ENCODE results near the gene LSM14A.

LSM14A gene

DNA sequence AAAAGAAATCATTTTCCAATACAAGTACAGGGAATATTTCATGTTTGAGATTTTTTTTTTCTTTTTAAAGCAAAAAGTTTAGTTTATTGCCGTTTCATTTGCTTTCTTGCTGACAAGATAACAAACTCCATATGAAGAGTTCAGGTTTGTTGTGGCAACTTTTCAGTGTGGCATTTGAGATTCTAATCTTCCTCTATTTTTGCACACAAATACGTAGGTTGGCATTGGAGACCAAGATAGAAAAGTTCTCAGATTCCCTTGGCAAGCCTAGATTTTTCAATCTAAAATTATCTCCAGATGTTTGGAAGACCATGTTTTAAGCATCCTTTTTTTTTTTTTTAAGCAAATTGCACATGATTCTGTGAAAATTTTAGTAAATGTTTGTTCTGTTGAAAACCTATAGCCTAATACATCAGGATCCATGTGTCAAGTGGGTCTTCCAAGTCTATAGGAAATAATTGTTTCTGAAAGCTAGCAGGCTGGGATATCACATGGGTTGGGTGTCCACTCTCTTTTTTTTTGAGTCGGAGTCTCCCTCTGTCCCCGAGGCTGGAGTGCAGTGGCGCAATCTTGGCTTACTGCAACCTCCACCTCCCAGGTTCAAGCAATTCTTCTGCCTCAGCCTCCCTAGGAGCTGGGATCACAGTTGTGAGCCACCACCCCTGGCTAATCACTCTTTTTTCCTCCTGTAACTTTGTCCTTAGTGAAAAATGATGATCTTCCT is 84.7 kb downstream of the LSM14A start:
- Histone ChIP-seq H3K79me2 (ENCODE audit: control insufficient read depth, insufficient read depth, low read length, unreplicated experiment) (peaks cover 13% of the 10 kb centered on the region), H2AFZ (ENCODE audit: low read length, unreplicated experiment) (no peak overlapping the region), H3K4me1 (ENCODE audit: control insufficient read depth, insufficient read depth, low read length, unreplicated experiment) (peaks cover 22% of the 10 kb centered on the region), H3K27me3 (ENCODE audit: insufficient read depth, low read length) (no peaks in the 10 kb centered on the region), H3K4me3 (ENCODE audit: low read depth, low read length) (no peak overlapping the region), H3K36me3 (ENCODE audit: insufficient read depth, low read length) (no peaks in the 10 kb centered on the region), H3K27ac (ENCODE audit: low read depth, low read length) (no peak overlapping the region)

DNA sequence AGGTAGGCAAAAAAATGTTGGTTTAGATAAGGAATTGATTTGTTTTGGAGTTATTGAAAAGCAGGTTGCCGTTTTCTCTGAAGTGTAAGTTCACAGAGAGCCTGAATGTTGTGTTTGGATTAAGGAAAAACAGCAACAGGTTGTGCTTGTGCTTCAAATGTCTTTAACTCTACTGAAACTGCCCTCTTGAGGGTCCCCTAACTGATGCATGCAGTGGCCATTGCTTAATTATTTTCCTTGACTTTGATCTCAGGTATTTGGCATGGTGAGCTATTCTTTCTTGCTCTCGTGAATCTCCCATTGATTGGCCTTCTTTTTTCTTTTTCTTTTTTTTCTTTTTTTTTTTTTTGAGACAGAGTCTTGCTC is 85.2 kb downstream of the LSM14A start:
- Histone ChIP-seq H3K79me2 (ENCODE audit: control insufficient read depth, insufficient read depth, low read length, unreplicated experiment) (peaks cover 13% of the 10 kb centered on the region), H3K4me1 (ENCODE audit: control insufficient read depth, insufficient read depth, low read length, unreplicated experiment) (peaks cover 22% of the 10 kb centered on the region), H3K36me3 (ENCODE audit: insufficient read depth, low read length) (no peaks in the 10 kb centered on the region), H3K27ac (ENCODE audit: low read depth, low read length) (no peak overlapping the region), H3K4me3 (ENCODE audit: low read depth, low read length) (no peak overlapping the region), H3K27me3 (ENCODE audit: insufficient read depth, low read length) (no peaks in the 10 kb centered on the region), H2AFZ (ENCODE audit: low read length, unreplicated experiment) (no peak overlapping the region)

DNA sequence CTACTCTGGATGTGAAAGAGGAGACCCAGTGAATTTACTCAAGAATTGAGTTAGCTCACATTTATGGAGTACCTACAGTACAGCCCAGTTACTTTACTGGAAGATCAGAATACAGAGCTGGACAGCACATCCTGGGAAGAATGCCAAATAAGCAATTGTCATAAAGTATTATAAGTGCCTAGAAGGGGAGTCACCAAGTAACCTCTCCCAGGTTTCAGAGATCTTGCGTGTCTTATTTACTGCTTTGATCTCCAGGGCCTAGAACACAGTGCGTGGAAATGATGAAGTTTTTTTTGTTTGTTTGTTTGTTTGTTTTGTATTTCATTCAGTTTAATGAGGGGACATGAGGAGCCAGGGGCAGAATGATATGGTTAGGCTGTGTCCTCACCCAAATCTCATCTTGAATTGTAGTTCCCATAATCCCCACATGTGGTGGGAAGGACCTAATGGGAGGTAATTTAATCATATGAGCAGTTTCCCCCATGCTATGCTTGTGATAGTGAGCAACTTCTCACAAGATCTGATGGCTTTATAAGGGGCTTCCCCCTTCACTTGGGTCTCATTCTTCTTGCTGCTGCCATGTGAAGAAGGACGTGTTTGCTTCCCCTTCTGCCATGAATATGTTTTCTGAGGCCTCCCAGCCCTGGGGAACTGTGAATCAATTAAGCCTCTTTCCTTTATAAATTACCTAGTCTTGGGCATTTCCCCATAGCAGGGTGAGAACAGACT is 87.2 kb downstream of the LSM14A start:
- Histone ChIP-seq H3K27me3 (ENCODE audit: insufficient read depth, low read length) (no peaks in the 10 kb centered on the region), H3K36me3 (ENCODE audit: insufficient read depth, low read length) (no peaks in the 10 kb centered on the region), H3K27ac (ENCODE audit: low read depth, low read length) (no peak overlapping the region), H3K4me3 (ENCODE audit: low read depth, low read length) (no peak overlapping the region), H2AFZ (ENCODE audit: low read length, unreplicated experiment) (no peak overlapping the region), H3K79me2 (ENCODE audit: control insufficient read depth, insufficient read depth, low read length, unreplicated experiment) (peaks cover 13% of the 10 kb centered on the region), H3K4me1 (ENCODE audit: control insufficient read depth, insufficient read depth, low read length, unreplicated experiment) (peaks cover 22% of the 10 kb centered on the region)

DNA sequence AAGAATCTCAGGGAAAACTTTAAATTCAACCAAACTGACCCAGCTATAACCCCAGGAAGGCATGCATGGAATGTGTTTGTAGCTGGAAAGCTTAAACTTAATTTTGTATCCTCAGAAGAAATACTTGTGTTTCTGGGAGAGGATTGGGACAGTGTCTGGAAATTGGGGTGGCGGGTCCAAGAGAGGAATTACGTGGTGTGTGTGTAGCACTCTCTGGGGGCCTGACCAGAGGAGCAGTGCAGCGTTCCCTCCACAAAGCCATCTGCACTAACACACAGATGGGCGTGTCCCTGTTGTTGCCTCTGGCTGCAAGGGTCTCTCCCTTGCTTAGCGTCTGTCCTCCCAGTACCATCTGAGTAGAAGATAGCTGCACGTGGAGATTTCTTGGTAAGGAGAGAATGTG is 88.5 kb downstream of the LSM14A start:
- Histone ChIP-seq H2AFZ (ENCODE audit: low read length, unreplicated experiment) (no peak overlapping the region), H3K27me3 (ENCODE audit: insufficient read depth, low read length) (no peaks in the 10 kb centered on the region), H3K4me1 (ENCODE audit: control insufficient read depth, insufficient read depth, low read length, unreplicated experiment) (peaks cover 20% of the 10 kb centered on the region), H3K4me3 (ENCODE audit: low read depth, low read length) (no peak overlapping the region), H3K27ac (ENCODE audit: low read depth, low read length) (no peak overlapping the region), H3K36me3 (ENCODE audit: insufficient read depth, low read length) (no peaks in the 10 kb centered on the region), H3K79me2 (ENCODE audit: control insufficient read depth, insufficient read depth, low read length, unreplicated experiment) (peaks cover 12% of the 10 kb centered on the region)

DNA sequence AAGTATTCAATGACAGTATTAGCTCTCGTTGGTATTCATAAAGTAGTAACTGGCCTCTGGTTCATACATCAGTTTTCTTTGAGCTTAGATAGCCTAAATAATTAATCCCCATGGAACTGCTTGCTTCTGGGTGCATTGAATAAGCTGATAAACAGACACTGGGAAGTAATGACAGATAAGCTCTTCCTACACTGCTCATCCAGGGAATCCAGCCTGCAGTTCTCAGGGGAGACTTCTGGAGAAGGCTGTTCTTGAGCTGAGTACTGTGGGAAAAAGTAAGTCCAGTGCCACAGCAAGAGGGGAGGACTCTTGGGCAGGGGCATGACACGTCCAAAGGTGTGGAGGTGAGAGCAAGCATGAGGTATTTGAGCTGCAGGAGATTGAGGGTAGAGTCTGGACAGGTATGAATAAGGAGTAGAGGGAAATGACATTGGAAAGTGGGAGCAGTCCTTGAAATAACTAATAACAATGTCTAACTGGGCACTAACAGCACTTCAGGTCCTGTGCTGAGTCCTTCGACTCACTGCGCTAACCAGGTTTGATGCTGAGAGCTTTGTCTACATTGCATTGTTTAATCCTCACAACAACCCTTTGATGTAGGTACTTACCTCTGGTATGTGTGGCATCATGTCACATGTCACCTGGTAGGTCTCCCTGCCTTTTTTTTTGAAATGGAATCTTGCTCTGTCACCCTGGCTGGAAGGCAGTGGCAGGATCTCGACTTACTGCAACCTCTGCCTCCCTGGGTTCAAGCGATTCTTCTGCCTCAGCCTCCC is 89.2 kb downstream of the LSM14A start:
- Histone ChIP-seq H3K27me3 (ENCODE audit: insufficient read depth, low read length) (no peaks in the 10 kb centered on the region), H3K4me3 (ENCODE audit: low read depth, low read length) (no peak overlapping the region), H3K79me2 (ENCODE audit: control insufficient read depth, insufficient read depth, low read length, unreplicated experiment) (peaks cover 8% of the 10 kb centered on the region), H2AFZ (ENCODE audit: low read length, unreplicated experiment) (no peak overlapping the region), H3K27ac (ENCODE audit: low read depth, low read length) (no peak overlapping the region), H3K36me3 (ENCODE audit: insufficient read depth, low read length) (no peaks in the 10 kb centered on the region), H3K4me1 (ENCODE audit: control insufficient read depth, insufficient read depth, low read length, unreplicated experiment) (peaks cover 20% of the 10 kb centered on the region)

DNA sequence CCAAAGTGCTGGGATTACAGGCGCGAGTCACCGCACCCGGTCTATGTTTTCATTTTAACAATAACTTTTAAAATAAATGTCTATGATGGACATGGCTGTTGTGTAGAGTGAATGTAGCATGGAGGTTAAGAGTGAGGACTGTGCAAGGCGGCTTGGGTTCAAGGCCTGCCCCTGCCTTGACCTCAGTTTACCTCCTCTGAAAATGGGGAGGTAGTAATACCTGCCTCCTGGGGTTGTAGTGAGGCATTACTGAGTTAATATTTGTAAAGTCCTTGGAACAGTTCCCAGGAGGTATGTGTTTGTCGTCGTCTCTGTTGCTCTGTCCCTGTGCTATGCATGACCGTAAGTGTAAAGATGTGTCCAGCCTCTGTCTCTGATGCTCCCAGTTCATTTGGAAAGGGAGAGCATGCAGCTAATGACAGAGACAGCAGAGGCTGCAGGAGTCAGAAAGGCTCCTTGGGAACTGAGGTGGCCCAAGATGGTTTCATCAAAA is 91.5 kb downstream of the LSM14A start:
- H3K4me3 ChIP-seq (ENCODE audit: low read depth, low read length): no peak overlapping the region
- H3K36me3 ChIP-seq (ENCODE audit: insufficient read depth, low read length): no peaks in the 10 kb centered on the region
- no peak overlapping the region for H3K27ac ChIP-seq (ENCODE audit: low read depth, low read length)
- no peaks in the 10 kb centered on the region for H3K27me3 ChIP-seq (ENCODE audit: insufficient read depth, low read length)
- peaks cover 16% of the 10 kb centered on the region for H3K4me1 ChIP-seq (ENCODE audit: control insufficient read depth, insufficient read depth, low read length, unreplicated experiment)
- H2AFZ ChIP-seq (ENCODE audit: low read length, unreplicated experiment): no peak overlapping the region
- peaks cover 8% of the 10 kb centered on the region for H3K79me2 ChIP-seq (ENCODE audit: control insufficient read depth, insufficient read depth, low read length, unreplicated experiment)

DNA sequence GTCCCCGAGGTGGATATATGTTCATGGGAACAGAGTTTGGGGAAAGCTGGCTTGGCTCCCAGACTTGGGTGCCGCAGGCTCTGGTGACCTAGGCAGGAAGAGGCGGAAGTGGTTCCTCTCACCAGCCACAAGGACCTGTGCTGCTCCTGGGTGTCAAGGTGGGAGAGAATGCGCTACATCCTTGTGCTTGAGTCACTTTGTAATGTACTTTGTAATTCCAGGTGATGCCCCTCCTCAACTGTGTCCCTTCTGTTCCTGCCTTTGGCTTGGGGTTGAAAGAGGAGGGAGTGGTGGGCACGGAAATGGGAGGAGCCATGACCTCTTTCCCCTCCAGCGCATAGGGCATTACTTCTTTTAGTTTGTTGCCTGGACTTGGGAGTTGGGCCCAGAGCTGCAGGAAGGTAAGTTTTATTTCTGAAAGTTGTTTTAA is 92.9 kb downstream of the LSM14A start:
- peaks cover 15% of the 10 kb centered on the region for H3K4me1 ChIP-seq (ENCODE audit: control insufficient read depth, insufficient read depth, low read length, unreplicated experiment)
- no peak overlapping the region for H3K27ac ChIP-seq (ENCODE audit: low read depth, low read length)
- H3K79me2 ChIP-seq (ENCODE audit: control insufficient read depth, insufficient read depth, low read length, unreplicated experiment): peaks cover 15% of the 10 kb centered on the region
- H3K27me3 ChIP-seq (ENCODE audit: insufficient read depth, low read length): no peaks in the 10 kb centered on the region
- H2AFZ ChIP-seq (ENCODE audit: low read length, unreplicated experiment): no peak overlapping the region
- no peaks in the 10 kb centered on the region for H3K36me3 ChIP-seq (ENCODE audit: insufficient read depth, low read length)
- no peak overlapping the region for H3K4me3 ChIP-seq (ENCODE audit: low read depth, low read length)

DNA sequence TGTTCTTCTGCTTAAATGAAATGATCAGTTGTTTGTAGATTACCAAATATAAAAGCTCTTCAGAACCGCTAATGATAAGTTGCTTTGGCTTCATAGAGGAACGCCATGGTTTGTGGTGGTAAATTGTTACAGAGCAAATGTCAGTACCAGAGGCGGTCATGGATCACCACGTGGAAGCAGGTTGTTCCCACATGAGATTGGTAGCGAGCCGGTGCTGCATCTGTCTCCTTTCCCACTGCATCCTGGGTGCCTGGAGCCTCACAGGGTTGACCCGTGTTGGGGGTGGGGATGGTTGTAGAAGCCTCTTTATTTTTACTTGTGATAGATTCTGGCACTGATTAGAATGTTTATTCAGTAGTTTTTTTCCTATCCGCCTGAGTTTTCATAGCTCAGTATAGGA is 96.8 kb downstream of the LSM14A start:
- Histone ChIP-seq H3K4me3 (ENCODE audit: low read depth, low read length) (no peak overlapping the region), H3K27me3 (ENCODE audit: insufficient read depth, low read length) (no peaks in the 10 kb centered on the region), H2AFZ (ENCODE audit: low read length, unreplicated experiment) (no peak overlapping the region), H3K27ac (ENCODE audit: low read depth, low read length) (no peak overlapping the region), H3K4me1 (ENCODE audit: control insufficient read depth, insufficient read depth, low read length, unreplicated experiment) (peaks cover 14% of the 10 kb centered on the region), H3K36me3 (ENCODE audit: insufficient read depth, low read length) (no peaks in the 10 kb centered on the region), H3K79me2 (ENCODE audit: control insufficient read depth, insufficient read depth, low read length, unreplicated experiment) (peaks cover 14% of the 10 kb centered on the region)

DNA sequence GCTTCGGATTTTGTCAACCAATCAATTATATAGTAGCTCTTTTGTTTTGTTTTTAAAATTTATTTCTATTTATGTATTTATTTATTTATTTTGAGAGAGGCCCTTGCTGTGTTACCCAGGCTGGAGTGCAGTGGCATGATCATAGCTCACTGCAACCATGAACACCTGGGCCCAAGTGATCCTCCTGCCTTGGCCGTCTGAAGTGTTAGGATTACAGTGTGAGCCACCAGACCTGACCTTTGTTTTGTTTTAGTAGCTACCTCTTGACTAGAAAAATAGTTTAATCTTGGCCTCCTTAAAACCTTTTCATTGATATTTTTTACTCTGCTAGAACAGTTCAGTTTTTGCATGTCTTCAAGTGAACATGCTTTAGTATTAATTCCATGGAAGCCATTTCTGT is 97.2 kb downstream of the LSM14A start:
- peak overlapping the region; percentile 75 for H2AFZ ChIP-seq (ENCODE audit: low read length, unreplicated experiment)
- peak overlapping the region; percentile 40; the same call in 1 of the 2 replicates for H3K4me3 ChIP-seq (ENCODE audit: low read depth, low read length)
- peaks cover 18% of the 10 kb centered on the region for H3K4me1 ChIP-seq (ENCODE audit: control insufficient read depth, insufficient read depth, low read length, unreplicated experiment)
- peak overlapping the region; percentile 48 for H3K27ac ChIP-seq (ENCODE audit: low read depth, low read length)
- peaks cover 14% of the 10 kb centered on the region for H3K79me2 ChIP-seq (ENCODE audit: control insufficient read depth, insufficient read depth, low read length, unreplicated experiment)
- no peaks in the 10 kb centered on the region for H3K27me3 ChIP-seq (ENCODE audit: insufficient read depth, low read length)
- no peaks in the 10 kb centered on the region for H3K36me3 ChIP-seq (ENCODE audit: insufficient read depth, low read length)

DNA sequence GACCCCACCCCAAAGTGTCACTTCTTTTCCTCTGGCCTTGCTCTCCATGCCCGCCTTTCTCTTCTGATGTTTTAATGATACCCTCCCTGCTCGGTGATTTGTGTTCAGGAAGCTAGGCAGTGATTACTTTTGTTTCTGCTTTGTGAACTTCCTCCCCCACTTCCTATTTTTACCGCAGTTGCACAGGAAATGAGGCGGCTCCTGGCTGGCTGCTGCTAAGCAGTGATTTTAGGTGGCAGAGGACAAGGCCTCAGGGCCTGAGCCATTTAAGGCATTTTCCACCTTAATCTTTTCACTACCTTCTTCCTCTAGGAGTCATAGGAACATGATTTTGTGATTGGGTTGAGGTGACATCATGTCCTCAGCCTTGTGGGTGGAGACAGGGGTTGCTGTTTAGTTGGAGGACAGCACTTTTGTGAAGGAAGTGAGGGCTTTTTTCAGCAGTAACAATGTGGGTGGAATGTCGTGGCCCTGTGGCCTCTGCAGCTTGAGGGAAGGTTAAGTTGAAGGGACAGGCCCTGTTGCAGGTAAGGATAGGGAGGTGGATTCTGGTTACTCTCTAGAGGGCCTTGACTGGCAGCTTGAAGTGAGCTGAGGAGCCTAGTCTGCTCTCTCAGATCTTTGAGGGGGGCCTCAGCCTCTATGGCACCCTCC is 97.8 kb downstream of the LSM14A start:
- Histone ChIP-seq H3K27me3 (ENCODE audit: insufficient read depth, low read length) (no peaks in the 10 kb centered on the region), H3K27ac (ENCODE audit: low read depth, low read length) (peak overlapping the region; percentile 48), H3K4me3 (ENCODE audit: low read depth, low read length) (peak overlapping the region; percentile 40; the same call in 1 of the 2 replicates), H2AFZ (ENCODE audit: low read length, unreplicated experiment) (peak overlapping the region; percentile 75), H3K79me2 (ENCODE audit: control insufficient read depth, insufficient read depth, low read length, unreplicated experiment) (peaks cover 11% of the 10 kb centered on the region), H3K4me1 (ENCODE audit: control insufficient read depth, insufficient read depth, low read length, unreplicated experiment) (peaks cover 19% of the 10 kb centered on the region), H3K36me3 (ENCODE audit: insufficient read depth, low read length) (no peaks in the 10 kb centered on the region)
